HUES6 (cell line): ENCODE data around the gene F12.
"Not testable (repeated sequence)": the region's sequence is repeated elsewhere in the genome, so short reads cannot be mapped to it uniquely, and the experiment has no call there.

Experiments used
- H3K27ac ChIP-seq: 2 replicates; pipeline ENCODE4 v1.7.0; 2013; ENCODE audit warnings: low read depth, mild to moderate bottlenecking, low read length, inconsistent platforms
- H3K27me3 ChIP-seq: 2 replicates; pipeline ENCODE4 v1.6.1; 2013; ENCODE audit warnings: low read length; ENCODE audit not compliant: control insufficient read depth, insufficient read depth
- H3K36me3 ChIP-seq: 2 replicates; pipeline ENCODE4 v1.6.1; 2013; ENCODE audit warnings: low read length; ENCODE audit not compliant: control insufficient read depth, insufficient read depth
- H3K4me1 ChIP-seq: 2 replicates; pipeline ENCODE4 v1.6.1; 2013; ENCODE audit warnings: low read length; ENCODE audit not compliant: control insufficient read depth, insufficient read depth
- H3K4me3 ChIP-seq: 2 replicates; pipeline ENCODE4 v1.5.1; 2013; ENCODE audit warnings: low read depth, low read length
- H3K9ac ChIP-seq: one replicate; pipeline ENCODE4 v1.6.1; 2013; ENCODE audit warnings: mild to moderate bottlenecking, low read length
- H3K9me3 ChIP-seq: 2 replicates; pipeline ENCODE4 v1.6.1; 2013; ENCODE audit warnings: low read depth, low read length; ENCODE audit not compliant: control insufficient read depth, insufficient read depth

The F12 gene

GRCh38 chr5:177377851-177378776 lies 31.2 kb downstream of the F12 start:
- no peaks in the 10 kb centered on the region for H3K9me3 ChIP-seq
- no peak overlapping the region for H3K9ac ChIP-seq
- peaks cover 25% of the 10 kb centered on the region for H3K4me1 ChIP-seq
- H3K27me3 ChIP-seq, result no peaks in the 10 kb centered on the region
- no peak overlapping the region for H3K27ac ChIP-seq
- H3K4me3 ChIP-seq, result no peak overlapping the region
- H3K36me3 ChIP-seq, result no peaks in the 10 kb centered on the region

- no peaks in the 10 kb centered on the region for H3K9me3 ChIP-seq
- no peak overlapping the region for H3K9ac ChIP-seq
- H3K4me3 ChIP-seq, result no peak overlapping the region
- H3K27ac ChIP-seq, result no peak overlapping the region
- peaks cover 5% of the 10 kb centered on the region; the same call in 1 of the 2 replicates for H3K36me3 ChIP-seq
- no peaks in the 10 kb centered on the region for H3K27me3 ChIP-seq
- peaks cover 18% of the 10 kb centered on the region for H3K4me1 ChIP-seq
Measured at GRCh38 chr5:177376107-177376506, 33.3 kb downstream of the F12 start.

- not testable (repeated sequence) for H3K27ac ChIP-seq, H3K36me3 ChIP-seq, H3K9ac ChIP-seq, H3K4me3 ChIP-seq, H3K9me3 ChIP-seq, H3K27me3 ChIP-seq
- H3K4me1 ChIP-seq, result peaks cover 19% of the 10 kb centered on the region
Measured at GRCh38 chr5:177375516-177375915, 33.8 kb downstream of the F12 start.

- Histone ChIP-seq H3K27ac (no peak overlapping the region), H3K4me3 (no peak overlapping the region), H3K9ac (no peak overlapping the region), H3K36me3 (peaks cover 5% of the 10 kb centered on the region; the same call in 1 of the 2 replicates), H3K27me3 (no peaks in the 10 kb centered on the region), H3K9me3 (no peaks in the 10 kb centered on the region), H3K4me1 (peaks cover 26% of the 10 kb centered on the region)
Measured at GRCh38 chr5:177374211-177374610, 35.2 kb downstream of the F12 start.

- H3K36me3 ChIP-seq, result peaks cover 7% of the 10 kb centered on the region; the same call in 1 of the 2 replicates
- H3K9ac ChIP-seq, result no peak overlapping the region
- H3K27ac ChIP-seq, result no peak overlapping the region
- no peak overlapping the region for H3K4me3 ChIP-seq
- H3K9me3 ChIP-seq, result no peaks in the 10 kb centered on the region
- peaks cover 26% of the 10 kb centered on the region for H3K4me1 ChIP-seq
- H3K27me3 ChIP-seq, result peaks cover 2% of the 10 kb centered on the region; the same call in 1 of the 2 replicates
Measured at GRCh38 chr5:177373806-177374205, 35.6 kb downstream of the F12 start.

GRCh38 chr5:177372910-177373309 lies 36.5 kb downstream of the F12 start:
- H3K9me3 ChIP-seq, result no peaks in the 10 kb centered on the region
- peaks cover 27% of the 10 kb centered on the region for H3K4me1 ChIP-seq
- peaks cover 8% of the 10 kb centered on the region; the same call in 1 of the 2 replicates for H3K36me3 ChIP-seq
- no peak overlapping the region for H3K4me3 ChIP-seq
- no peak overlapping the region for H3K27ac ChIP-seq
- peaks cover 11% of the 10 kb centered on the region for H3K27me3 ChIP-seq
- H3K9ac ChIP-seq, result no peak overlapping the region

GRCh38 chr5:177372034-177372896 lies 37.1 kb downstream of the F12 start:
- no peak overlapping the region for H3K27ac ChIP-seq
- H3K9me3 ChIP-seq, result no peaks in the 10 kb centered on the region
- no peak overlapping the region for H3K4me3 ChIP-seq
- H3K4me1 ChIP-seq, result peaks cover 29% of the 10 kb centered on the region
- peaks cover 8% of the 10 kb centered on the region; the same call in 1 of the 2 replicates for H3K36me3 ChIP-seq
- H3K9ac ChIP-seq, result no peak overlapping the region
- H3K27me3 ChIP-seq, result peaks cover 17% of the 10 kb centered on the region

GRCh38 chr5:177371120-177372033 lies 38.0 kb downstream of the F12 start:
- peak overlapping the region; percentile 63 for H3K4me3 ChIP-seq
- no peaks in the 10 kb centered on the region for H3K9me3 ChIP-seq
- H3K27ac ChIP-seq, result no peak overlapping the region
- peaks cover 8% of the 10 kb centered on the region; the same call in 1 of the 2 replicates for H3K36me3 ChIP-seq
- H3K27me3 ChIP-seq, result peaks cover 17% of the 10 kb centered on the region
- H3K9ac ChIP-seq, result peak overlapping the region; percentile 66
- H3K4me1 ChIP-seq, result peaks cover 31% of the 10 kb centered on the region

- Histone ChIP-seq H3K4me3 (peak overlapping the region; percentile 63), H3K27ac (no peak overlapping the region), H3K9ac (peak overlapping the region; percentile 3), H3K4me1 (peaks cover 38% of the 10 kb centered on the region), H3K27me3 (peaks cover 17% of the 10 kb centered on the region), H3K9me3 (no peaks in the 10 kb centered on the region), H3K36me3 (peaks cover 8% of the 10 kb centered on the region; the same call in 1 of the 2 replicates)
Measured at GRCh38 chr5:177370488-177371119, 38.8 kb downstream of the F12 start.
